Amygdala (tissue), 56 donors: ENCODE results near the gene TGFBR3L.
"Not testable (repeated sequence)": the region's sequence is repeated elsewhere in the genome, so short reads cannot be mapped to it uniquely, and the experiment has no call there.

ENCODE experiments used
- DNase-seq, 56 donors: peaks; one replicate each; lab custom pipeline; 2025; lab: John Stamatoyannopoulos, UW

The TGFBR3L gene

GRCh38 chr19:7916103-7916954 lies 1.7 kb downstream of the TGFBR3L start:
- peak in 5 of 56 donors; percentile 6 to 52 (median 31) for DNase-seq

DNA sequence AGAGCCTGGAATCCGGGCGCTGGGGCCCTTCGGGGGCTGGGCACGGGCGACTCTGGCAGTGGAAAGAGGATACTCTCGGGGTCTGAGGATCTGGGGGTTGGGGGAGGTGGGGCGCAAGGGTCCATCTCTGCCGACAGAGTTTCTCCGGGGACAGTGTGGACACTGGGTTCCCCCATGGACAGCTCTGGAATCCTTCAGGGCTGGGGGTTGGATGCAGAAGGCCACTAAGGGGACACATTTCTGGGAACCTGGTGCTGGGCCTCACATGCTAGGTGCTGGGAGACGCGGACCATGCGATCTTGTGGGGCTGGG lies 2.3 kb downstream of the TGFBR3L start:
- peak in 3 of 56 donors; percentile 13 to 52 (median 38) for DNase-seq

GRCh38 chr19:7917267-7918061 lies 2.8 kb downstream of the TGFBR3L start:
- peak in 21 of 56 donors; percentile 6 to 59 (median 25) for DNase-seq

GRCh38 chr19:7918062-7918614 lies 3.5 kb downstream of the TGFBR3L start:
- DNase-seq, result not testable (repeated sequence)

DNA sequence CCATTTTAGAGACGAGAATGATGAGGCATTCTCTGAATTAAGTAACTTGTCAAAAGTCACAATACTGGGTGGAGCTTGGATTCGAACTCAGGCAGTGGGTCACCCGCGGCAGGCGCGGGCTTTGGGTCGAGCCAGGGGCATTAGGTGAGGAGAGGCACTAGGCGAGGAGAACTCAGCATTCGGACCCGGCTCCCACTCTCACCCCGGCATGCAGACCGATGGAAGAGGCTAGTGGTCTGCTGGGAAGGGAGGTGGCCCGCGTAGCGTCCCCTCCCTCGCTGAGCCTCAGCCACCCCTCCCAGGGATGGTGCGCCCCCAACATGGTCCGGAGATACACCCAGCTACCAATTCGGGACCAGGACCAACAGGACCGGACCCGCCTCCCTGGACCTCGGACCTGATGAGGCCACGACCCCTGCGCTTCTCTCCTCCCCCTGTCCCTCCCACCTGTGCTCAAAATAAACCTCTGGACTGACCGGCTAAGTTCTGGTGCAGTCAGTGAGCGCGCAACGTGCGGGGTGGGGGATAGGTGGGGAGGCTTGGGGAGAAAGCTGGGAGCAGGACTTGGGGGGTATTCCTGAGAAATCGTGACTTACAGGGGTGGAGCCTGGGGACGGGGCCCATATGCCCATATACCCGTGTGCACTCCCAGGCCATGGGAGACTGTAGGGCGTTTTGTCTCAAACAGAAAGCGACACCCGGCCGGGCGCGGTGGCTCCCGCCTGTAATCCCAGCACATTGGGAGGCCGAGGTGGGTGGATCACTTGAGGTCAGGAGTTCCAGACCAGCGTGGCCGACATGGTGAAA lies 4.2 kb downstream of the TGFBR3L start:
- peak in 1 of 56 donors; percentile 21 for DNase-seq

DNA sequence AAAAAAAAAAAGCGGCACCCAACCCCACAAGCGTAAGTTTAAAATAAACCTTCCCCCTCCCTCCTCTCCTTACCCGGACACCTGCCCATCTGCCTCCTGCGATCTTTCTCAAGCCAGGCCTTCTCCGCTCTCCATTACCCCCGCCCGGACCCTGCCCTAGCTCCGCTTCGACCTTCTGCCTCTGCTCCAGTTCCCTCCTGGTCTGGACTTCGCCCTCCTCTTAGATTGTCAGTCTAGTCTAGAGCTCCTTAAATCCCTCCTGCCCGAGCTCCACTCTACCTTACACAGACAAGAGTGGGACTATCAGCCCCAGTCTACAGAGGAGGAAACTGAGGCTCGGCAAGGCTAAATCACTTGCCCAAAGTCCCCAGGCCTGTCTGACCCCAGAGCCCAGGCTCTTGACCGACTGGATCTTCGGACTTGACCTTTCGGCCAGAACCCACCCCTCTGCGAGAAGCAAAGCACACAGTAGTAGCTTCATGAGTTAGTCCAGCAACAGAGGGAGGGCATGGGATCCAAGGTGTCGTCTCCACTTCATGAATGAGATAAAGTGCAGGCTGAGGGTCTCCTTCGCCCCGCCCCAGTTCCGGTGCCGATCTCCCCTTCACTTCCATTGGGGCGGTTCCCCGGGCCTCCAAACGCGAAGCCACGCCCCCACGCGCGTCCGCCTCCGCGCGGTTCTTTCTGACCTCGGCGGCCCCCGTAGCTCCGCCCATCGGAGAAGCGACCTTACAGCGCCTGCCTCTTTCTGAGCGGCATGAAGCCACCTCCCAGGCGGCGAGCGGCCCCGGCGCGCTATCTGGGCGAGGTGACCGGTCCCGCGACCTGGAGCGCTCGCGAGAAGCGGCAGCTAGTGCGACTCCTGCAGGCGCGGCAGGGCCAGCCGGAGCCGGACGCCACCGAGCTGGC lies 5.2 kb downstream of the TGFBR3L start, which contains the start of gene SNAPC2:
Gene SNAPC2 (plus strand): TSS at position 729 of the 909 bp plus-strand sequence. CDS start 29 bp downstream, at position 758.
- DNase-seq, result peak; percentile 62 to 98 (median 90)

DNA sequence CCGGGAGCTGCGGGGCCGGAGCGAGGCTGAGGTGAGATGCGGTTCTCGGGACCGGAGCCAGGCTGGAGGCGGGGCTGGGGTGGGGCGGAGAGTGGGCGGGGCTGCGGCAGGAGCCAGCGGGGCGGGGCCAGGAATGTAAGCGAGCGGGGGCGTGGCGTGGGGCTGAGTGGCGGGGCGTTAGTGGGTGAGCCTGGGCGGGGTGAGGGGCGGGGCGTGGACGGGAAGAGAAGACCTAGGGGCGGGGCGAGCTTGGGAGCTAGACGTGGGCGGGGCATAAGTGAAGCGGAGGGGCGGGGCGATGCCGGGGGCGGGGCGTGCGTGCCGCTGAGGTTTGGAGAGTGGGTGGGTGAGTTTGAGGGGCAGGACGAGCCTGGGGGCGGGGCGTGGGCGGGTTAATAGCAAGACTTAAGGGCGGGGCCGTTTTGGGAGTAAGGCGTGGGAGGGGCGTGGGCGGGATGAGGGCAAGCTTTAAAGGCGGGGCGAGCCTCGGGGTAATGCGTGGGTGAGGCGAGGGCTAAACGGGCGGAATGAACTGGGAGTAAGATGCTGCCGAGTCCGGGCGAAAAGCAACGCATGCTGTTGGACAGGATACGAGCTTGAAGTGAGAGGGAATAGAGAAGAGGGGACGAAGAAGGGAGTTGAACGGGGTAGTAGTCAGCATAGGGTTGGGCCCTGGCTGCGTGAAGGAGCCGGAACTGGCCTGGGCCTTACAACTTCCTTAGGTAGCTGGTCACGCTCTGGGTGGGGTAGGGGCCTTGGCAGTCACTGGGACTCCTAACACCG lies 6.1 kb downstream of the TGFBR3L start:
- peak; percentile 86 to 100 (median 97) for DNase-seq

- DNase-seq, result peak in 1 of 56 donors; percentile 60
Measured at GRCh38 chr19:7921302-7921966, 6.8 kb downstream of the TGFBR3L start.

DNA sequence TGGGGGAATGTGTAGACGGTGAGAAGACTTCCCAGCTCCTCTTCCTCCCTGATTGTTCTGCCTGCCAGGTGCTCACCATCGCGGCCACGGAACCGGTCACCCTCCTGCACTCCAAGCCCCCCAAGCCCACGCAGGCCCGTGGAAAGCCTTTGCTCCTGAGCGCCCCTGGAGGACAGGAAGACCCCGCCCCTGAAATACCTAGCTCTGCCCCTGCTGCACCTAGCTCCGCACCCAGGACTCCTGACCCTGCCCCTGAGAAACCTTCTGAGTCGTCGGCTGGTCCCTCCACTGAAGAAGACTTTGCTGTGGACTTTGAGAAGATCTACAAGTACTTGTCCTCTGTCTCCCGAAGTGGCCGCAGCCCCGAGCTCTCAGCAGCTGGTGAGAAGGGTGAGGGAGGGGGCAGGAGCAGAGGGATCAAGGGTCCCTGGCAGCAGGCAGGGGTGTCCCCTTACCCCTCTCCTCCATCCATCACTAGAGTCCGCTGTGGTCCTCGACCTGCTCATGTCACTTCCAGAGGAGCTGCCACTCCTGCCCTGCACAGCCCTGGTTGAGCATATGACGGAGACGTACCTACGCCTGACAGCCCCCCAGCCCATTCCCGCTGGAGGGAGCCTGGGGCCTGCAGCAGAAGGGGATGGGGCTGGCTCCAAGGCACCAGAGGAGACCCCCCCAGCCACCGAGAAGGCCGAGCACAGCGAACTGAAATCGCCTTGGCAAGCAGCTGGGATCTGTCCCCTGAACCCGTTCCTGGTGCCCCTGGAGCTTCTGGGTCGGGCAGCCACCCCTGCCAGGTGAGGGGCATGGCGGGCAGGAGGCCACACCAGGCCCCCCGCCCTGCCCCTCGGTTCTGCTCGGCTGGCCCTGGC lies 7.6 kb downstream of the TGFBR3L start:
- DNase-seq, result no peak

DNA sequence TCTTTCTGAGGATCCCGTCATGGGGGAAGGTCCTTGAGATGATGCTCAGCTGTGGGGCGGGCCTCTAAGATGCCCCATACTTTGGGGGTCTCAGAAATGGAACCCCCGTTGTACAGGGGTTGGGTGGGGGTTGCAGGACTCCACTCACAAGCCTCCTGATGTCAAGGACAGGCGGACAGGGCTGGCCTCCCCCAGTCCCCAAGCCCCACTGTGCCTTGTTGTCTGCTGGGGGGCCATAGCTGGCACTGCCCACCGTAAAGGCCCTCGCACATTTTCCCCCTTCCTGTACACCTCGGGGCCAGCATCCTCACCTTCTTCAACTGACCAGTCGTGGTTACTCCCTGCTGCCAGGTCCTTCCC lies 8.2 kb downstream of the TGFBR3L start:
- no peak for DNase-seq

DNA sequence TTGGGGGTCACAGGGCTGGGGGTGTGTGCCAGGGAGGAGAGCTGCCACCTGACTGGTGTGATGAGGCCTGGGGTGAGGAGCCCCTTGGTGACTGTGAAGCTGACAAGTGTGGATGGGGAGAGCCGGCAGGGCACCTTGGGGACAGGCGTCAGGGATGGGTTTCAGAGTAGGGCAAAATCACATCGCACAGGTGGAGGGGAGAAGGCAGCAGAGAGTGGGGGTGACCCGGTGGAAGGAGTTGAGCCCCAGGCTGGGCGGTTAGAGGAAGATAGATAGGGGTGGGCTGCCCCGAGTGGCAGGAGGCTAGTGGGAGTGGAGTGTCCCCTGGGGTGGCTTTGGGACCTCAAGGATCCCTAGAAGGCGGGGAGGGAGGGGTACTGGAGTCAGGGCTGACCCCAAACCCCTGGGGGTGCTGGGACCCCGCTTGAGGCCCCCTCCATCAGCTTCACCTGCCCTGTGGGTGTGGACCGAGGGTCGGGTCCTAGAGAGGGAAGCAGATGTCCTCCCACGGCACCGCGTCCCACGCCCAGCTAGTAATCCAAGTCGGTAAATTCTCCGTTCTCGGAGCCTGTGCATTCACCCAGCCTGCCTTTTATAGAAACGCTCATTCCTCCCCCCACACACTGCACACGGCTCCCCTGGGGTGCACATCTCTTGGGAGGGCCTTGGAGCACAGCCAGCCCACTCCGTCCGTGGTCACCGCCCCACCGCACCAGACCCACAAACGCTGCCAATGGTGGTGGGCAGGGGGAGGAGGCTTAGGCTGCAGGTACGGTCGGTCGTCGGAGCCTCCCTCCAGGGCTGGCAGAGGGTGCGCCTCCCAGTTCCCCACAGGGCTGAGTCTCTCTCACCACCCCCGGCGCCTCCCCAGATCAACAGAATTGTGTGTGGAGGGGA lies 8.9 kb downstream of the TGFBR3L start:
- peak in 20 of 56 donors; percentile 5 to 67 (median 42) for DNase-seq

DNA sequence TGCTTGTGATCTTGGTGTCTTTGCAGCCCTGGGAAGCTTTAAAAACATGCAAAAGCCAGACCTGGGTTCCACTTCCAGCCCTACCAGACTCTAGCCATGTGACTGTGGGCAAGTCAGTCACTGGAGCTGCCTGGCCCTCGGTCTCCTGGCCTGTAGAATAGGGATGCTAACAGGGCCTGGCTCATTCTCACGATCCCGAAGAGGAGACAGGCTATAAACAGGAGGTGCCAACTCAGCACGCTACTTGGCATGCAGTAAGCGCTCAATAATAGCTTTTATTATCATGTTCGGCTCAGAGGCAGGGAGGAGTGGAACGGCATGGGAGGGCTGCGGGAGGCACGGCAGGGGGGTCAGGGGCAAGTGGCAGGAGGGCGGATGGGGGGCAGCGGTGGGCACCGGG lies 9.6 kb downstream of the TGFBR3L start:
- peak in 3 of 56 donors; percentile 34 to 53 (median 53) for DNase-seq

- DNase-seq, result no peak
Measured at GRCh38 chr19:7924651-7925170, 10.1 kb downstream of the TGFBR3L start.

DNA sequence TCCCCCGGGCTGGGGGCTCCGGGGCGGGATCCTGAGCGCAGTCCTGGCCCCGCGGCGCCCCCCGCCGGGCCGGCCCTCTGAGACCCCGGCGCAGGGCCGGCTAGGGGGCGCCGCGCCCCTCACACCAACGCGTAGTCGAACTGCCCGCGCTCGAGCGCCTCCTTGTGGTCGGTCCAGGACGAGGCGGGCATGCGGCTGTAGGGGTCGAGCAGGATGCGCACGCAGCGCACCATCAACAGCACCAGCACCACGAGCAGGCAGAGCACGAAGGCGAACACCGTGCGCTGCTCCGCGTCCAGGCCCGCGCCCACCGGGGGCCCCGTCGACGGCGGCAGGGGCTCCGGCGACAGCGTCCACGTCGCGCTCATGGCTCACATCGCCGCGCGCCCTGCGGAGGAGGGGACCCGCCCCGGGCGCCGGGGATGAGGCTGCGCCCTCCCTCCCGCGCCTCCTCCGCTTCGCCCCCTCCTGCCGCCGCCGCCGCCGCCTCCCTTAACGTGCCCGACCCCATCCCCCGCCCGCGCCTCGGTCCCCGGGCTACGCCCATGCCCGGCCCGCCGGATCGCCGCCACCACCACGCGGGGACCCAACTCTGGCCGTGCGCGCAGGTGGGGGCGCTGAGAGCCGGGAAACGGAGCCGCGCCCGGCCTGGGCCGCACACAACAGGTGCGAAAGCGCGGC lies 10.7 kb downstream of the TGFBR3L start:
- DNase-seq, result peak in 25 of 56 donors; percentile 7 to 68 (median 30)
